Measurements from ENCODE around the gene RASAL3.

DNA sequence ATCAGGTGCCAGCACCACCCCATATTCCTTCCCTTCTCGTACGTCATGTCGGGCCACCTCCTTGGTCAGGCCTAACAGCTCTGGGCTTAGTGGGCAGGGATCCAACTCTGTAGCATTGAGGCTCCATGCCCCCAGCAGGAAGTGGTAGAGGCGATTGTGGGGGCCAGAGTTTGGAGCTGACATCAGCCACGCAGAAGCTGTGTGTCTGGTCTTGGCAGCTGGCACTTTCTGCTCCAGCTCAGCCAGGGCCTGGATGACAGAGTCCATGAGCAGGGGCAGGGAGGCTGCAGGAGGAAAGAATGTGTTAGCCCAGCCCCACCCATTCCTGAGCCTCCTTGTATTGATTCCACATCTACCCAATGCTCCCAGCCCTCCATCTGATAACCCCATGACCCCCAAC, 12.0 kb upstream of the RASAL3 start:
- TF ChIP-seq RAD21 (IDR thresholded peaks at IDR 0.05) (no peak), NR2F2 (IDR thresholded peaks at IDR 0.05) (no peak), SP1 (IDR thresholded peaks at IDR 0.05) (no peak), EGR1 (IDR thresholded peaks at IDR 0.05; ENCODE audit: low read depth in 2 of 2) (no peak)
- TF ChIP-seq, protein P1, sequence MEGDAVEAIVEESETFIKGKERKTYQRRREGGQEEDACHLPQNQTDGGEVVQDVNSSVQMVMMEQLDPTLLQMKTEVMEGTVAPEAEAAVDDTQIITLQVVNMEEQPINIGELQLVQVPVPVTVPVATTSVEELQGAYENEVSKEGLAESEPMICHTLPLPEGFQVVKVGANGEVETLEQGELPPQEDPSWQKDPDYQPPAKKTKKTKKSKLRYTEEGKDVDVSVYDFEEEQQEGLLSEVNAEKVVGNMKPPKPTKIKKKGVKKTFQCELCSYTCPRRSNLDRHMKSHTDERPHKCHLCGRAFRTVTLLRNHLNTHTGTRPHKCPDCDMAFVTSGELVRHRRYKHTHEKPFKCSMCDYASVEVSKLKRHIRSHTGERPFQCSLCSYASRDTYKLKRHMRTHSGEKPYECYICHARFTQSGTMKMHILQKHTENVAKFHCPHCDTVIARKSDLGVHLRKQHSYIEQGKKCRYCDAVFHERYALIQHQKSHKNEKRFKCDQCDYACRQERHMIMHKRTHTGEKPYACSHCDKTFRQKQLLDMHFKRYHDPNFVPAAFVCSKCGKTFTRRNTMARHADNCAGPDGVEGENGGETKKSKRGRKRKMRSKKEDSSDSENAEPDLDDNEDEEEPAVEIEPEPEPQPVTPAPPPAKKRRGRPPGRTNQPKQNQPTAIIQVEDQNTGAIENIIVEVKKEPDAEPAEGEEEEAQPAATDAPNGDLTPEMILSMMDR (IDR thresholded peaks at IDR 0.05; ENCODE audit: low read depth, low read length, missing input control) = no peak
- TF ChIP-seq, protein P2, sequence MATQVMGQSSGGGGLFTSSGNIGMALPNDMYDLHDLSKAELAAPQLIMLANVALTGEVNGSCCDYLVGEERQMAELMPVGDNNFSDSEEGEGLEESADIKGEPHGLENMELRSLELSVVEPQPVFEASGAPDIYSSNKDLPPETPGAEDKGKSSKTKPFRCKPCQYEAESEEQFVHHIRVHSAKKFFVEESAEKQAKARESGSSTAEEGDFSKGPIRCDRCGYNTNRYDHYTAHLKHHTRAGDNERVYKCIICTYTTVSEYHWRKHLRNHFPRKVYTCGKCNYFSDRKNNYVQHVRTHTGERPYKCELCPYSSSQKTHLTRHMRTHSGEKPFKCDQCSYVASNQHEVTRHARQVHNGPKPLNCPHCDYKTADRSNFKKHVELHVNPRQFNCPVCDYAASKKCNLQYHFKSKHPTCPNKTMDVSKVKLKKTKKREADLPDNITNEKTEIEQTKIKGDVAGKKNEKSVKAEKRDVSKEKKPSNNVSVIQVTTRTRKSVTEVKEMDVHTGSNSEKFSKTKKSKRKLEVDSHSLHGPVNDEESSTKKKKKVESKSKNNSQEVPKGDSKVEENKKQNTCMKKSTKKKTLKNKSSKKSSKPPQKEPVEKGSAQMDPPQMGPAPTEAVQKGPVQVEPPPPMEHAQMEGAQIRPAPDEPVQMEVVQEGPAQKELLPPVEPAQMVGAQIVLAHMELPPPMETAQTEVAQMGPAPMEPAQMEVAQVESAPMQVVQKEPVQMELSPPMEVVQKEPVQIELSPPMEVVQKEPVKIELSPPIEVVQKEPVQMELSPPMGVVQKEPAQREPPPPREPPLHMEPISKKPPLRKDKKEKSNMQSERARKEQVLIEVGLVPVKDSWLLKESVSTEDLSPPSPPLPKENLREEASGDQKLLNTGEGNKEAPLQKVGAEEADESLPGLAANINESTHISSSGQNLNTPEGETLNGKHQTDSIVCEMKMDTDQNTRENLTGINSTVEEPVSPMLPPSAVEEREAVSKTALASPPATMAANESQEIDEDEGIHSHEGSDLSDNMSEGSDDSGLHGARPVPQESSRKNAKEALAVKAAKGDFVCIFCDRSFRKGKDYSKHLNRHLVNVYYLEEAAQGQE (IDR thresholded peaks at IDR 0.05) = no peak
